Stimulated activated naive CD8-positive, alpha-beta T cell treated with anti-CD3 and anti-CD28 coated beads, Interleukin-15, Interleukin-2, amounts not matched to agents 100 ng/mL and 50 ng/mL, for 24 hours (primary cell): ENCODE measurements around the gene TRRAP.

Source experiments
- H3K27ac Mint-ChIP-seq: one replicate; pipeline ENCODE4 v1.8.0; 2021; ENCODE audit warnings: mild to moderate bottlenecking, mixed read lengths
- H3K27me3 Mint-ChIP-seq: one replicate; pipeline ENCODE4 v1.8.0; 2021; ENCODE audit warnings: mixed read lengths
- H3K36me3 Mint-ChIP-seq: one replicate; pipeline ENCODE4 v1.8.0; 2021; ENCODE audit warnings: low read depth, mixed read lengths
- H3K4me1 Mint-ChIP-seq: one replicate; pipeline ENCODE4 v1.8.0; 2021; ENCODE audit warnings: low read depth, mixed read lengths
- H3K4me3 Mint-ChIP-seq: one replicate; pipeline ENCODE4 v1.8.0; 2021; ENCODE audit warnings: mild to moderate bottlenecking, mixed read lengths
- H3K9me3 Mint-ChIP-seq: one replicate; pipeline ENCODE4 v1.8.0; 2021; ENCODE audit warnings: mixed read lengths

The TRRAP gene

GRCh38 chr7:98874942-98875341 lies 3.4 kb upstream of the TRRAP start:
- no peak overlapping the region for H3K27ac Mint-ChIP-seq
- H3K4me3 Mint-ChIP-seq: no peak overlapping the region
- H3K4me1 Mint-ChIP-seq: peaks cover 3% of the 10 kb centered on the region
- peaks cover 4% of the 10 kb centered on the region for H3K36me3 Mint-ChIP-seq
- H3K27me3 Mint-ChIP-seq: peaks cover 5% of the 10 kb centered on the region
- no peaks in the 10 kb centered on the region for H3K9me3 Mint-ChIP-seq

GRCh38 chr7:98875501-98875900 lies 2.8 kb upstream of the TRRAP start:
- Mint-ChIP-seq H3K9me3 (no peaks in the 10 kb centered on the region), H3K4me1 (peaks cover 9% of the 10 kb centered on the region), H3K27me3 (peaks cover 5% of the 10 kb centered on the region), H3K4me3 (no peak overlapping the region), H3K36me3 (peaks cover 8% of the 10 kb centered on the region), H3K27ac (no peak overlapping the region)

- H3K9me3 Mint-ChIP-seq: no peaks in the 10 kb centered on the region
- peaks cover 18% of the 10 kb centered on the region for H3K36me3 Mint-ChIP-seq
- H3K4me1 Mint-ChIP-seq: peaks cover 19% of the 10 kb centered on the region
- H3K4me3 Mint-ChIP-seq: no peak overlapping the region
- peaks cover 5% of the 10 kb centered on the region for H3K27me3 Mint-ChIP-seq
- no peak overlapping the region for H3K27ac Mint-ChIP-seq
These were observed 1.2 kb upstream of the TRRAP start for GRCh38 chr7:98877146-98877545.

- Mint-ChIP-seq H3K27ac (no peak overlapping the region), H3K27me3 (peaks cover 5% of the 10 kb centered on the region)
These were observed 504 bp upstream of the TRRAP start for GRCh38 chr7:98877692-98878364.

GRCh38 chr7:98879198-98879978 lies 1.1 kb downstream of the TRRAP start:
- H3K27me3 Mint-ChIP-seq: peaks cover 5% of the 10 kb centered on the region
- no peaks in the 10 kb centered on the region for H3K9me3 Mint-ChIP-seq
- peaks cover 38% of the 10 kb centered on the region for H3K36me3 Mint-ChIP-seq
- peaks cover 23% of the 10 kb centered on the region for H3K4me1 Mint-ChIP-seq
- peak overlapping the region; percentile 89 for H3K27ac Mint-ChIP-seq
- H3K4me3 Mint-ChIP-seq: peak overlapping the region; percentile 90

More at GRCh38 chr7:98877692-98878364, 504 bp upstream of the TRRAP start:
- Mint-ChIP-seq H3K4me3 (peak overlapping the region; percentile 56), H3K36me3 (peaks cover 25% of the 10 kb centered on the region), H3K9me3 (no peaks in the 10 kb centered on the region), H3K4me1 (peaks cover 19% of the 10 kb centered on the region)

- Mint-ChIP-seq H3K27me3 (peaks cover 5% of the 10 kb centered on the region), H3K4me1 (peaks cover 23% of the 10 kb centered on the region), H3K9me3 (no peaks in the 10 kb centered on the region), H3K27ac (peak overlapping the region; percentile 89), H3K4me3 (peak overlapping the region; percentile 90), H3K36me3 (peaks cover 38% of the 10 kb centered on the region)
These were observed 1.6 kb downstream of the TRRAP start for GRCh38 chr7:98879979-98880315.

GRCh38 chr7:98880485-98880884 lies 2.2 kb downstream of the TRRAP start:
- H3K27me3 Mint-ChIP-seq: peaks cover 3% of the 10 kb centered on the region
- peaks cover 23% of the 10 kb centered on the region for H3K4me1 Mint-ChIP-seq
- peaks cover 38% of the 10 kb centered on the region for H3K36me3 Mint-ChIP-seq
- no peaks in the 10 kb centered on the region for H3K9me3 Mint-ChIP-seq
- peak overlapping the region; percentile 26 for H3K27ac Mint-ChIP-seq
- peak overlapping the region; percentile 90 for H3K4me3 Mint-ChIP-seq

GRCh38 chr7:98881561-98882315 lies 3.4 kb downstream of the TRRAP start:
- Mint-ChIP-seq H3K9me3 (no peaks in the 10 kb centered on the region), H3K4me3 (no peak overlapping the region), H3K27me3 (no peaks in the 10 kb centered on the region), H3K4me1 (peaks cover 23% of the 10 kb centered on the region), H3K27ac (no peak overlapping the region), H3K36me3 (peaks cover 41% of the 10 kb centered on the region)

GRCh38 chr7:98884416-98884815 lies 6.1 kb downstream of the TRRAP start:
- Mint-ChIP-seq H3K36me3 (peaks cover 61% of the 10 kb centered on the region), H3K4me1 (peaks cover 23% of the 10 kb centered on the region), H3K4me3 (no peak overlapping the region)

GRCh38 chr7:98887038-98887437 lies 8.7 kb downstream of the TRRAP start:
- peaks cover 57% of the 10 kb centered on the region for H3K36me3 Mint-ChIP-seq
- H3K27ac Mint-ChIP-seq: no peak overlapping the region
- peaks cover 4% of the 10 kb centered on the region for H3K4me1 Mint-ChIP-seq
- no peaks in the 10 kb centered on the region for H3K27me3 Mint-ChIP-seq
- no peaks in the 10 kb centered on the region for H3K9me3 Mint-ChIP-seq
- no peak overlapping the region for H3K4me3 Mint-ChIP-seq

More at GRCh38 chr7:98884416-98884815, 6.1 kb downstream of the TRRAP start:
- Mint-ChIP-seq H3K9me3 (no peaks in the 10 kb centered on the region), H3K27me3 (no peaks in the 10 kb centered on the region), H3K27ac (no peak overlapping the region)

GRCh38 chr7:98892609-98893008 lies 14.3 kb downstream of the TRRAP start:
- H3K36me3 Mint-ChIP-seq: peaks cover 71% of the 10 kb centered on the region
- no peaks in the 10 kb centered on the region for H3K4me1 Mint-ChIP-seq
- H3K9me3 Mint-ChIP-seq: no peaks in the 10 kb centered on the region
- H3K27ac Mint-ChIP-seq: no peak overlapping the region
- H3K27me3 Mint-ChIP-seq: no peaks in the 10 kb centered on the region
- H3K4me3 Mint-ChIP-seq: no peak overlapping the region

- H3K27ac Mint-ChIP-seq: no peak overlapping the region
- H3K4me1 Mint-ChIP-seq: no peaks in the 10 kb centered on the region
- H3K36me3 Mint-ChIP-seq: peaks cover 84% of the 10 kb centered on the region
- no peaks in the 10 kb centered on the region for H3K27me3 Mint-ChIP-seq
- H3K9me3 Mint-ChIP-seq: no peaks in the 10 kb centered on the region
- no peak overlapping the region for H3K4me3 Mint-ChIP-seq
These were observed 21.5 kb downstream of the TRRAP start for GRCh38 chr7:98899816-98900215.

- no peaks in the 10 kb centered on the region for H3K9me3 Mint-ChIP-seq
- no peak overlapping the region for H3K4me3 Mint-ChIP-seq
- peaks cover 86% of the 10 kb centered on the region for H3K36me3 Mint-ChIP-seq
- no peaks in the 10 kb centered on the region for H3K27me3 Mint-ChIP-seq
- H3K27ac Mint-ChIP-seq: no peak overlapping the region
- H3K4me1 Mint-ChIP-seq: no peaks in the 10 kb centered on the region
These were observed 22.5 kb downstream of the TRRAP start for GRCh38 chr7:98900815-98901214.

GRCh38 chr7:98902523-98902922 lies 24.2 kb downstream of the TRRAP start:
- H3K4me1 Mint-ChIP-seq: no peaks in the 10 kb centered on the region
- H3K27ac Mint-ChIP-seq: no peak overlapping the region
- peaks cover 83% of the 10 kb centered on the region for H3K36me3 Mint-ChIP-seq
- H3K9me3 Mint-ChIP-seq: no peaks in the 10 kb centered on the region
- no peaks in the 10 kb centered on the region for H3K27me3 Mint-ChIP-seq
- no peak overlapping the region for H3K4me3 Mint-ChIP-seq

GRCh38 chr7:98903246-98903645 lies 24.9 kb downstream of the TRRAP start:
- H3K27ac Mint-ChIP-seq: peak overlapping the region; percentile 52
- H3K36me3 Mint-ChIP-seq: peaks cover 84% of the 10 kb centered on the region
- no peak overlapping the region for H3K4me3 Mint-ChIP-seq

More at GRCh38 chr7:98903246-98903645, 24.9 kb downstream of the TRRAP start:
- H3K27me3 Mint-ChIP-seq: no peaks in the 10 kb centered on the region
- no peaks in the 10 kb centered on the region for H3K9me3 Mint-ChIP-seq
- H3K4me1 Mint-ChIP-seq: no peaks in the 10 kb centered on the region
